ENCODE measurements around the gene MOB3C.

DNA sequence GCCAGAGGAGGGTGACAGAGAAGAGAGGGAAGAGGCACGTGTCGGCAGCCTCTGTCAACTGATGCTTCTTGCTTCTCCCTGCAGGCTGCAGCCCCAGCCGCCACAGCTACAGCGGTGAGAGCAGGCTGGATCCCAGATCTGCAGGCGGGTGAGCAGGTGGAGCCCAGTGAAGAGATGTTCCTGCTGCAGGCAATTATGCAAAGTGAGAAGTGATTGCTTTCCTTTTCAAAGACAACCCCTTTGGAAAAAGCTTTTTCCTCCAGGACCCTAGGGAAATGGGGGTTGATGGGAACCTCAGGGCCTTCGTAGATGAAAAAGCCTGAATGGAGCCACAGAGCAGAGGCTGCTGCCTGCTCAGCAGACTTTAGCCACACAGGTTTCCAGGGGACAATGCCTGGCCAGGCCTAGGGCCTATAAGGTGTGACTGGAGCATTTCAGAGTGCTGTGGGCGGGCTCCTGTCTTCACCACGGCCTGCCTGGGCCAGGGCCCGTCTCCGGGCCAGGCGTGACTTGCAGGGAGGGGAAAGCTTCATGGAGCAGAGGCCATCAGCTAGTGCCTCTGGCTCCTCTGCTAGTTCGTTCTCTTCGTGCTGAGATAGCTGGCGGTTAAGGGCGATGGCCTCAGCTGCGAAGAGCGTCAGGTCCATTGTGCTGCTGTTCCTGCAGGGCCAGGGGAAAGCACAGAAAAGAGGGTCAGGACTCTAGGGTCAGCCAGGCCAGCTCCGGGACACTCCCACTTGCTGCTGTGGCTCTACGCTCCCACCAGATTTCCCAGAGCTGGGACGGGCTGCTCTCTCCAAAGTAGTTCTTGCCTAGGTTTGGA lies 58.3 kb downstream of the MOB3C start:
- TF ChIP-seq, protein P1, sequence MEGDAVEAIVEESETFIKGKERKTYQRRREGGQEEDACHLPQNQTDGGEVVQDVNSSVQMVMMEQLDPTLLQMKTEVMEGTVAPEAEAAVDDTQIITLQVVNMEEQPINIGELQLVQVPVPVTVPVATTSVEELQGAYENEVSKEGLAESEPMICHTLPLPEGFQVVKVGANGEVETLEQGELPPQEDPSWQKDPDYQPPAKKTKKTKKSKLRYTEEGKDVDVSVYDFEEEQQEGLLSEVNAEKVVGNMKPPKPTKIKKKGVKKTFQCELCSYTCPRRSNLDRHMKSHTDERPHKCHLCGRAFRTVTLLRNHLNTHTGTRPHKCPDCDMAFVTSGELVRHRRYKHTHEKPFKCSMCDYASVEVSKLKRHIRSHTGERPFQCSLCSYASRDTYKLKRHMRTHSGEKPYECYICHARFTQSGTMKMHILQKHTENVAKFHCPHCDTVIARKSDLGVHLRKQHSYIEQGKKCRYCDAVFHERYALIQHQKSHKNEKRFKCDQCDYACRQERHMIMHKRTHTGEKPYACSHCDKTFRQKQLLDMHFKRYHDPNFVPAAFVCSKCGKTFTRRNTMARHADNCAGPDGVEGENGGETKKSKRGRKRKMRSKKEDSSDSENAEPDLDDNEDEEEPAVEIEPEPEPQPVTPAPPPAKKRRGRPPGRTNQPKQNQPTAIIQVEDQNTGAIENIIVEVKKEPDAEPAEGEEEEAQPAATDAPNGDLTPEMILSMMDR (IDR thresholded peaks at IDR 0.05), result no peak
- no peak for TF ChIP-seq EP300 (IDR thresholded peaks at IDR 0.05)
- TF ChIP-seq POLR2A (IDR thresholded peaks at IDR 0.05), result no peak

Data from tibial nerve (tissue), 4 donors.